Hepatocyte (in vitro differentiated cells): ENCODE data around the gene OR5AR1. TPM values are rescaled to one million over a fixed set of nuclear protein-coding genes. Genes with fewer than 3 reads are reported as not detected.

Source experiments
- DNase-seq: peaks from one replicate; pipeline ENCODE4 v3.0.0-alpha.2; 2016; ENCODE audit warnings: low spot score
- H2AFZ ChIP-seq: fragments of 200-600 bp; sonication (generic); 2 replicates; pipeline ENCODE4 v1.6.0; 2016; ENCODE audit warnings: antibody characterized with exemption, mild to moderate bottlenecking
- H3K27ac ChIP-seq: fragments of 200-600 bp; sonication (generic); 2 replicates; pipeline ENCODE4 v1.5.1; 2016; ENCODE audit warnings: mild to moderate bottlenecking
- H3K27me3 ChIP-seq: fragments of 200-600 bp; sonication (generic); 2 replicates; pipeline ENCODE4 v1.6.1; 2016
- H3K36me3 ChIP-seq: fragments of 200-600 bp; sonication (generic); replicated peaks from 2 replicates; pipeline ENCODE4 v1.5.1; 2016; ENCODE audit warnings: low read depth; ENCODE audit not compliant: insufficient read depth
- H3K4me1 ChIP-seq: fragments of 200-600 bp; sonication (generic); 2 replicates; pipeline ENCODE4 v1.5.1; 2016; ENCODE audit warnings: mild to moderate bottlenecking, moderate library complexity; ENCODE audit not compliant: insufficient read depth
- H3K4me2 ChIP-seq: fragments of 200-600 bp; sonication (generic); 2 replicates; pipeline ENCODE4 v1.6.0; 2016
- H3K4me3 ChIP-seq: fragments of 200-600 bp; sonication (generic); 2 replicates; pipeline ENCODE4 v1.5.1; 2016; ENCODE audit warnings: mild to moderate bottlenecking
- H3K79me2 ChIP-seq: fragments of 200-600 bp; sonication (generic); 2 replicates; pipeline ENCODE4 v1.6.0; 2017; ENCODE audit warnings: mild to moderate bottlenecking
- H3K9me2 ChIP-seq: fragments of 200-600 bp; sonication (generic); replicated peaks from 2 replicates; pipeline ENCODE4 v1.6.0; 2017; ENCODE audit warnings: mild to moderate bottlenecking; ENCODE audit not compliant: insufficient read depth
- H3K9me3 ChIP-seq: fragments of 200-600 bp; sonication (generic); 2 replicates; pipeline ENCODE4 v1.5.1; 2016; ENCODE audit warnings: low read depth, mild to moderate bottlenecking
- H4K20me1 ChIP-seq: fragments of 200-600 bp; sonication (generic); 2 replicates; pipeline ENCODE4 v1.6.0; 2016; ENCODE audit warnings: mild to moderate bottlenecking; ENCODE audit not compliant: insufficient read depth, poor library complexity, severe bottlenecking
- CTCF ChIP-seq: fragments of 200-600 bp; sonication (generic); IDR thresholded peaks from 2 replicates; pipeline ENCODE4 v1.5.1; 2016; ENCODE audit warnings: antibody characterized with exemption, mild to moderate bottlenecking; ENCODE audit not compliant: poor library complexity
- EZH2 ChIP-seq: fragments of 200-600 bp; sonication (generic); IDR thresholded peaks from 2 replicates; pipeline ENCODE4 v1.6.1; 2016; ENCODE audit warnings: antibody characterized with exemption, mild to moderate bottlenecking, borderline replicate concordance
- EZH2phosphoT487 ChIP-seq: fragments of 200-600 bp; sonication (generic); IDR thresholded peaks from one replicate; pipeline ENCODE4 v1.6.1; 2018; ENCODE audit warnings: antibody characterized with exemption, mild to moderate bottlenecking, low read depth, moderate library complexity; ENCODE audit not compliant: unreplicated experiment, severe bottlenecking
- WGBS: methylation state at CpG from one replicate; pipeline ENCODE4 v1.1.6; 2016; ENCODE audit warnings: low lambda C conversion rate; ENCODE audit errors: missing lambda C conversion rate; 5-methylcytosine and 5-hydroxymethylcytosine counted together
- polyA plus RNA-seq: library from polyadenylated mRNA; unstranded; fragments of >200 nt; fragmentation: Nextera tagmentation; extraction: Ambion mirVana; gene quantifications from 2 replicates; pipeline ENCODE4 v1.2.1, GENCODE V29; 2016
- total RNA-seq: library from RNA; depleted of rRNA; stranded (reverse); fragments of >200 nt; gene quantifications from 2 replicates; pipeline ENCODE4 v1.2.3, GENCODE V29; 2014

The OR5AR1 gene
- total and polyA plus RNA-seq, 2 experiments from 2014 or later = not detected

GRCh38 chr11:56700914-56701485, 37.5 kb downstream of the OR5AR1 start:
- no peak for TF ChIP-seq EZH2
- no peak for TF ChIP-seq CTCF
- Histone ChIP-seq H3K4me1 (no peaks in the 10 kb centered on the region), H3K36me3 (no peaks in the 10 kb centered on the region), H3K4me2 (no peak overlapping the region), H4K20me1 (no peaks in the 10 kb centered on the region), H3K27ac (no peak overlapping the region), H3K27me3 (no peaks in the 10 kb centered on the region), H3K9me3 (no peaks in the 10 kb centered on the region), H2AFZ (no peak overlapping the region), H3K79me2 (no peaks in the 10 kb centered on the region), H3K4me3 (no peak overlapping the region), H3K9me2 (no peaks in the 10 kb centered on the region)
- no peak for DNase-seq
- whole genome bisulfite sequencing = 72% methylated on average over 8 of the region's 8 CpGs

GRCh38 chr11:56705784-56706396, 42.4 kb downstream of the OR5AR1 start:
- H3K4me1 ChIP-seq = no peaks in the 10 kb centered on the region
- no peak overlapping the region for H3K27ac ChIP-seq
- H4K20me1 ChIP-seq = no peaks in the 10 kb centered on the region
- H3K27me3 ChIP-seq = no peaks in the 10 kb centered on the region
- H3K4me2 ChIP-seq = no peak overlapping the region
- no peak overlapping the region for H3K4me3 ChIP-seq
- no peaks in the 10 kb centered on the region for H3K36me3 ChIP-seq
- H3K79me2 ChIP-seq = no peaks in the 10 kb centered on the region
- H3K9me3 ChIP-seq = no peaks in the 10 kb centered on the region
- DNase-seq = no peak
- 81% methylated on average over 1 of the region's 1 CpG for WGBS
- TF ChIP-seq CTCF = no peak
- TF ChIP-seq EZH2phosphoT487 = no peak
- no peak overlapping the region for H2AFZ ChIP-seq
- H3K9me2 ChIP-seq = no peaks in the 10 kb centered on the region

GRCh38 chr11:56706486-56706885, 43.0 kb downstream of the OR5AR1 start:
- Histone ChIP-seq H3K4me1 (no peaks in the 10 kb centered on the region), H3K79me2 (no peaks in the 10 kb centered on the region), H4K20me1 (no peaks in the 10 kb centered on the region), H3K27me3 (no peaks in the 10 kb centered on the region), H3K27ac (no peak overlapping the region), H2AFZ (no peak overlapping the region), H3K4me2 (no peak overlapping the region), H3K9me3 (no peaks in the 10 kb centered on the region), H3K4me3 (no peak overlapping the region), H3K36me3 (no peaks in the 10 kb centered on the region), H3K9me2 (no peaks in the 10 kb centered on the region)
- TF ChIP-seq CTCF (no peak), EZH2phosphoT487 (no peak), EZH2 (no peak)
- DNase-seq = no peak
- WGBS = 87% methylated on average over 2 of the region's 2 CpGs

GRCh38 chr11:56714206-56714605, 50.7 kb downstream of the OR5AR1 start:
- no peaks in the 10 kb centered on the region for H3K36me3 ChIP-seq
- no peak overlapping the region for H3K4me2 ChIP-seq
- H3K27ac ChIP-seq = no peak overlapping the region
- DNase-seq = no peak
- H2AFZ ChIP-seq = no peak overlapping the region
- no peaks in the 10 kb centered on the region for H4K20me1 ChIP-seq
- no peaks in the 10 kb centered on the region for H3K9me3 ChIP-seq
- no peaks in the 10 kb centered on the region for H3K4me1 ChIP-seq
- no peak overlapping the region for H3K4me3 ChIP-seq
- H3K27me3 ChIP-seq = no peaks in the 10 kb centered on the region
- TF ChIP-seq CTCF (no peak), EZH2phosphoT487 (no peak), EZH2 (no peak)
- no peaks in the 10 kb centered on the region for H3K79me2 ChIP-seq
- H3K9me2 ChIP-seq = no peaks in the 10 kb centered on the region
- WGBS = 77% methylated on average over 2 of the region's 2 CpGs
